ENCODE data around the gene POLG. TPM values are rescaled to one million over a fixed set of nuclear protein-coding genes. Genes with fewer than 3 reads are reported as not detected.
A peak's percentile ranks its signal among the peaks of the same experiment; 100 is the strongest.

POLG gene
- total RNA-seq, 1 donor from 2014 or later: 124 TPM

GRCh38 chr15:89333011-89333860, 1.4 kb downstream of the POLG start:
- Mint-ChIP-seq H3K36me3 (ENCODE audit: low read depth) (peaks cover 51% of the 10 kb centered on the region), H3K27me3 (peaks cover 4% of the 10 kb centered on the region), H3K4me1 (peaks cover 57% of the 10 kb centered on the region), H3K9me3 (peaks cover 3% of the 10 kb centered on the region), H3K4me3 (peak overlapping the region; percentile 87), H3K27ac (peak overlapping the region; percentile 74)
- no peak for DNase-seq
- intact Hi-C loops (cut with micrococcal nuclease): loop anchor here (5.0 to 10.0 kb wide), 4 partner anchors 126 to 1602 kb away; partner anchors contain the start of genes HAPLN3, HDDC3, TICRR and UNC45A

GRCh38 chr15:89332446-89332845, 2.2 kb downstream of the POLG start:
- peak overlapping the region; percentile 53 for H3K27ac Mint-ChIP-seq
- DNase-seq: no peak
- intact Hi-C loops (cut with micrococcal nuclease): loop anchor here (5.0 to 10.0 kb wide), 4 partner anchors 125 to 1602 kb away; partner anchors contain the start of genes HAPLN3, HDDC3, TICRR and UNC45A
- peak overlapping the region; percentile 69 for H3K4me3 Mint-ChIP-seq
- H3K9me3 Mint-ChIP-seq: peaks cover 3% of the 10 kb centered on the region
- peaks cover 58% of the 10 kb centered on the region for H3K36me3 Mint-ChIP-seq (ENCODE audit: low read depth)
- peaks cover 4% of the 10 kb centered on the region for H3K27me3 Mint-ChIP-seq
- H3K4me1 Mint-ChIP-seq: peaks cover 57% of the 10 kb centered on the region

GRCh38 chr15:89330881-89331595, 3.6 kb downstream of the POLG start:
- Mint-ChIP-seq H3K4me1 (peaks cover 51% of the 10 kb centered on the region), H3K27me3 (peaks cover 4% of the 10 kb centered on the region), H3K36me3 (ENCODE audit: low read depth) (peaks cover 70% of the 10 kb centered on the region), H3K9me3 (peaks cover 3% of the 10 kb centered on the region), H3K4me3 (peak overlapping the region; percentile 69), H3K27ac (peak overlapping the region; percentile 67)
- intact Hi-C loops (cut with micrococcal nuclease): loop anchor here (5.0 to 10.0 kb wide), 4 partner anchors 124 to 1604 kb away; partner anchors contain the start of genes HAPLN3, HDDC3, TICRR and UNC45A
- DNase-seq: no peak

- Mint-ChIP-seq H3K36me3 (ENCODE audit: low read depth) (peaks cover 76% of the 10 kb centered on the region), H3K4me3 (peak overlapping the region; percentile 69), H3K9me3 (peaks cover 3% of the 10 kb centered on the region), H3K27me3 (peaks cover 4% of the 10 kb centered on the region), H3K27ac (peak overlapping the region; percentile 74), H3K4me1 (peaks cover 44% of the 10 kb centered on the region)
- DNase-seq: no peak
- intact Hi-C loops (cut with micrococcal nuclease): loop anchor here (5.0 to 10.0 kb wide), 4 partner anchors 123 to 1605 kb away; partner anchors contain the start of genes HAPLN3, HDDC3, TICRR and UNC45A
Measured at GRCh38 chr15:89330119-89330518, 4.5 kb downstream of the POLG start.

GRCh38 chr15:89329329-89330084, 5.1 kb downstream of the POLG start:
- Mint-ChIP-seq H3K27me3 (no peaks in the 10 kb centered on the region), H3K4me1 (peaks cover 43% of the 10 kb centered on the region), H3K4me3 (peak overlapping the region; percentile 69), H3K9me3 (no peaks in the 10 kb centered on the region), H3K36me3 (ENCODE audit: low read depth) (peaks cover 77% of the 10 kb centered on the region), H3K27ac (peak overlapping the region; percentile 74)
- intact Hi-C loops (cut with micrococcal nuclease): loop anchor here (2.0 to 10.0 kb wide), 5 partner anchors 15 to 1605 kb away; partner anchors contain the start of genes HAPLN3, HDDC3, TICRR and UNC45A
- DNase-seq: peak; percentile 82

GRCh38 chr15:89328398-89329254, 6.0 kb downstream of the POLG start:
- H3K27me3 Mint-ChIP-seq: no peaks in the 10 kb centered on the region
- H3K4me1 Mint-ChIP-seq: peaks cover 43% of the 10 kb centered on the region
- no peak overlapping the region for H3K4me3 Mint-ChIP-seq
- intact Hi-C loops (cut with micrococcal nuclease): loop anchor here (2.0 kb wide), 1 partner anchor 14 kb away; no protein-coding TSS in a partner anchor
- DNase-seq: no peak
- H3K36me3 Mint-ChIP-seq (ENCODE audit: low read depth): peaks cover 81% of the 10 kb centered on the region
- no peak overlapping the region for H3K27ac Mint-ChIP-seq
- H3K9me3 Mint-ChIP-seq: no peaks in the 10 kb centered on the region

GRCh38 chr15:89327113-89327512, 7.5 kb downstream of the POLG start:
- DNase-seq: no peak
- no peak overlapping the region for H3K27ac Mint-ChIP-seq
- H3K9me3 Mint-ChIP-seq: no peaks in the 10 kb centered on the region
- H3K27me3 Mint-ChIP-seq: no peaks in the 10 kb centered on the region
- peaks cover 82% of the 10 kb centered on the region for H3K36me3 Mint-ChIP-seq (ENCODE audit: low read depth)
- H3K4me3 Mint-ChIP-seq: no peak overlapping the region
- peaks cover 37% of the 10 kb centered on the region for H3K4me1 Mint-ChIP-seq
- intact Hi-C loops (cut with micrococcal nuclease): no loop called here

GRCh38 chr15:89326316-89326715, 8.3 kb downstream of the POLG start:
- H3K9me3 Mint-ChIP-seq: no peaks in the 10 kb centered on the region
- intact Hi-C loops (cut with micrococcal nuclease): no loop called here
- H3K36me3 Mint-ChIP-seq (ENCODE audit: low read depth): peaks cover 81% of the 10 kb centered on the region
- no peak overlapping the region for H3K4me3 Mint-ChIP-seq
- DNase-seq: no peak
- peaks cover 30% of the 10 kb centered on the region for H3K4me1 Mint-ChIP-seq
- H3K27me3 Mint-ChIP-seq: no peaks in the 10 kb centered on the region
- no peak overlapping the region for H3K27ac Mint-ChIP-seq

- Mint-ChIP-seq H3K4me3 (no peak overlapping the region), H3K4me1 (peaks cover 21% of the 10 kb centered on the region), H3K27ac (peak overlapping the region; percentile 72), H3K9me3 (no peaks in the 10 kb centered on the region), H3K27me3 (no peaks in the 10 kb centered on the region), H3K36me3 (ENCODE audit: low read depth) (peaks cover 77% of the 10 kb centered on the region)
- DNase-seq: no peak
- intact Hi-C loops (cut with micrococcal nuclease): no loop called here
Measured at GRCh38 chr15:89325039-89325803, 9.4 kb downstream of the POLG start.

GRCh38 chr15:89323825-89324224, 10.8 kb downstream of the POLG start:
- Mint-ChIP-seq H3K27me3 (no peaks in the 10 kb centered on the region), H3K4me3 (no peak overlapping the region), H3K4me1 (peaks cover 15% of the 10 kb centered on the region), H3K27ac (no peak overlapping the region), H3K36me3 (ENCODE audit: low read depth) (peaks cover 77% of the 10 kb centered on the region), H3K9me3 (no peaks in the 10 kb centered on the region)
- intact Hi-C loops (cut with micrococcal nuclease): no loop called here
- no peak for DNase-seq

GRCh38 chr15:89322822-89323221, 11.8 kb downstream of the POLG start:
- Mint-ChIP-seq H3K4me1 (peaks cover 12% of the 10 kb centered on the region), H3K27me3 (no peaks in the 10 kb centered on the region), H3K27ac (no peak overlapping the region), H3K36me3 (ENCODE audit: low read depth) (peaks cover 78% of the 10 kb centered on the region), H3K9me3 (no peaks in the 10 kb centered on the region), H3K4me3 (no peak overlapping the region)
- intact Hi-C loops (cut with micrococcal nuclease): no loop called here
- DNase-seq: no peak

Data from activated CD4-positive, alpha-beta T cell treated with anti-CD3 and anti-CD28 coated beads, Interleukin-2, amount 10 ng/mL, durations not matched to agents 24 days and 14 days (primary cell).